PC-3 (cell line): ENCODE results near the gene PHAF1. TPM values are rescaled to one million over a fixed set of nuclear protein-coding genes. Genes with fewer than 3 reads are reported as not detected.

Source experiments
- ATAC-seq: fragments of 200-7000 bp; cut with Tn5 transposase; 2 replicates; pipeline ENCODE4 v1.9.1; 2020; ENCODE audit warnings: mild to moderate bottlenecking, moderate library complexity
- BruUV-seq: library from RNA; stranded (reverse); fragments of 400-500 nt; replicated peaks from 2 replicates; lab custom pipeline; 2021; lab: Mats Ljungman, UMichigan
- CTCF ChIA-PET: fragments of 300-600 bp; sonication (Branson Sonifier 250); formaldehyde crosslinking; loops from one replicate; lab custom pipeline; 2022; ENCODE audit warnings: antibody characterized with exemption; lab: Charles Lee
- POLR2A ChIA-PET: fragments of 300-600 bp; sonication (Branson Sonifier 250); formaldehyde crosslinking; loops from one replicate; lab custom pipeline; 2022; ENCODE audit warnings: antibody characterized with exemption; ENCODE audit not compliant: unreplicated experiment; lab: Charles Lee
- DNase-seq: peaks from one replicate; pipeline ENCODE4 v3.0.0-alpha.2; 2015
- H2AFZ ChIP-seq: fragments of 300-600 bp; sonication (generic); 2 replicates; pipeline ENCODE4 v1.6.0; 2016; ENCODE audit warnings: antibody characterized with exemption, low read length
- H3F3A ChIP-seq: fragments of 300-600 bp; sonication (generic); one replicate; pipeline ENCODE4 v1.6.0; 2017; ENCODE audit warnings: antibody characterized with exemption, low read length, control low read depth, mild to moderate bottlenecking; ENCODE audit not compliant: unreplicated experiment
- H3K27ac ChIP-seq: fragments of 300-600 bp; sonication (generic); 2 replicates; pipeline ENCODE4 v1.5.1; 2016; ENCODE audit warnings: mild to moderate bottlenecking, low read length
- H3K27me3 ChIP-seq: fragments of 300-600 bp; sonication (generic); 2 replicates; pipeline ENCODE4 v1.6.1; 2016; ENCODE audit warnings: low read length, mixed read lengths
- H3K36me3 ChIP-seq: fragments of 300-600 bp; sonication (generic); 2 replicates; pipeline ENCODE4 v1.6.1; 2016; ENCODE audit warnings: low read depth, mixed run types, low read length, mixed read lengths
- H3K4me1 ChIP-seq: fragments of 300-600 bp; sonication (generic); 2 replicates; pipeline ENCODE4 v1.5.1; 2016; ENCODE audit warnings: low read length; ENCODE audit not compliant: insufficient read depth
- H3K4me2 ChIP-seq: fragments of 300-600 bp; sonication (generic); 2 replicates; pipeline ENCODE4 v1.6.0; 2016; ENCODE audit warnings: low read length
- H3K4me3 ChIP-seq: fragments of 300-600 bp; sonication (generic); 2 replicates; pipeline ENCODE4 v1.5.1; 2016; ENCODE audit warnings: mild to moderate bottlenecking, low read length, mixed read lengths
- H3K79me2 ChIP-seq: fragments of 300-600 bp; sonication (generic); 2 replicates; pipeline ENCODE4 v1.6.1; 2017; ENCODE audit warnings: low read length, mixed read lengths
- H3K9ac ChIP-seq: fragments of 300-600 bp; sonication (generic); 2 replicates; pipeline ENCODE4 v1.6.0; 2016; ENCODE audit warnings: mild to moderate bottlenecking, low read length
- H3K9me2 ChIP-seq: fragments of 300-600 bp; sonication (generic); replicated peaks from 2 replicates; pipeline ENCODE4 v1.6.1; 2016; ENCODE audit warnings: mixed run types, low read length, mixed read lengths
- H3K9me3 ChIP-seq: fragments of 300-600 bp; sonication (generic); 2 replicates; pipeline ENCODE4 v1.6.1; 2016; ENCODE audit warnings: low read length, mixed read lengths
- H4K20me1 ChIP-seq: fragments of 300-600 bp; sonication (generic); 2 replicates; pipeline ENCODE4 v1.6.1; 2016; ENCODE audit warnings: low read length, mixed read lengths
- CTCF ChIP-seq: fragments of 300-600 bp; sonication (generic); conservative IDR thresholded peaks from 2 replicates; pipeline ENCODE4 v1.5.1; 2017; ENCODE audit warnings: antibody characterized with exemption, low read depth, mild to moderate bottlenecking, low read length
- EZH2 ChIP-seq: fragments of 300-600 bp; sonication (generic); IDR thresholded peaks from one replicate; pipeline ENCODE4 v1.6.1; 2017; ENCODE audit warnings: antibody characterized with exemption, mild to moderate bottlenecking, low read length; ENCODE audit not compliant: unreplicated experiment
- EZH2phosphoT487 ChIP-seq: fragments of 300-600 bp; sonication (generic); IDR thresholded peaks from 2 replicates; pipeline ENCODE4 v1.6.1; 2018; ENCODE audit warnings: mild to moderate bottlenecking, antibody characterized with exemption, low read length, borderline replicate concordance
- intact Hi-C: fragments of 100-400 bp; cut with micrococcal nuclease; formaldehyde crosslinking; loops from 2 replicates; pipeline ENCODE4 v1.9.0; 2023
- total RNA-seq: library from RNA; depleted of rRNA; stranded (reverse); fragments of >200 nt; gene quantifications from 2 replicates; pipeline ENCODE4 v1.2.3, GENCODE V29; 2014

The PHAF1 gene
- total RNA-seq, 1 experiment from 2014 or later = 18.8 TPM

- H4K20me1 ChIP-seq = no peaks in the 10 kb centered on the region
- H3K4me3 ChIP-seq = no peak overlapping the region
- POLR2A ChIA-PET = interaction anchor here (0.5 kb wide), 1 partner anchor 1579 kb away, joined by 6 read pairs; no protein-coding TSS in a partner anchor
- H3K4me2 ChIP-seq = no peak overlapping the region
- H3K9me2 ChIP-seq = no peaks in the 10 kb centered on the region
- H2AFZ ChIP-seq = no peak overlapping the region
- no peaks in the 10 kb centered on the region for H3K79me2 ChIP-seq
- CTCF ChIA-PET = no interaction called here
- TF ChIP-seq EZH2 (no peak), CTCF (no peak), EZH2phosphoT487 (no peak)
- intact Hi-C loops = loop anchor here (5.0 kb wide), 1 partner anchor 204 kb away; no protein-coding TSS in a partner anchor
- H3K27me3 ChIP-seq = no peaks in the 10 kb centered on the region
- DNase-seq (no peak), ATAC-seq (no peak)
- no peak overlapping the region for H3K9ac ChIP-seq
- H3K36me3 ChIP-seq = no peaks in the 10 kb centered on the region
- H3K27ac ChIP-seq = no peak overlapping the region
- no TSS peak for BruUV-seq
- peaks cover 13% of the 10 kb centered on the region for H3K4me1 ChIP-seq
- H3F3A ChIP-seq = no peaks in the 10 kb centered on the region
- H3K9me3 ChIP-seq = no peaks in the 10 kb centered on the region
Measured at GRCh38 chr16:67156143-67156844, 46.6 kb downstream of the PHAF1 start.

GRCh38 chr16:67157106-67157748, 47.5 kb downstream of the PHAF1 start:
- H3K27me3 ChIP-seq = no peaks in the 10 kb centered on the region
- CTCF ChIA-PET = interaction anchor here (0.5 kb wide), 1 partner anchor 13 kb away, joined by 3 read pairs; the partner anchor contains the start of gene NOL3
- H2AFZ ChIP-seq = no peak overlapping the region
- peaks cover 20% of the 10 kb centered on the region for H3K4me1 ChIP-seq
- ATAC-seq (no peak), DNase-seq (no peak)
- no peaks in the 10 kb centered on the region for H3F3A ChIP-seq
- H3K27ac ChIP-seq = no peak overlapping the region
- no peaks in the 10 kb centered on the region for H3K79me2 ChIP-seq
- no peak overlapping the region for H3K9ac ChIP-seq
- no TSS peak for BruUV-seq
- POLR2A ChIA-PET = interaction anchor here (0.5 kb wide), 1 partner anchor 1580 kb away, joined by 6 read pairs; no protein-coding TSS in a partner anchor
- TF ChIP-seq CTCF = no peak
- intact Hi-C loops = loop anchor here (5.0 kb wide), 1 partner anchor 205 kb away; no protein-coding TSS in a partner anchor
- H3K9me3 ChIP-seq = no peaks in the 10 kb centered on the region
- no peaks in the 10 kb centered on the region for H4K20me1 ChIP-seq
- no peak overlapping the region for H3K4me2 ChIP-seq
- no peak overlapping the region for H3K4me3 ChIP-seq
- H3K36me3 ChIP-seq = no peaks in the 10 kb centered on the region
- no peaks in the 10 kb centered on the region for H3K9me2 ChIP-seq
